Measurements from ENCODE around the gene CCNL2.
"Not testable (repeated sequence)": the region's sequence is repeated elsewhere in the genome, so short reads cannot be mapped to it uniquely, and the experiment has no call there.

The CCNL2 gene

GRCh38 chr1:1402072-1402900, 3.2 kb upstream of the CCNL2 start:
- FAIRE-seq (no peak), DNase-seq (ENCODE audit: extremely low spot score, insufficient read length, low read depth) (no peak)

- DNase-seq (ENCODE audit: extremely low spot score, insufficient read length, low read depth) (no peak), FAIRE-seq (no peak)
These were observed 2.4 kb upstream of the CCNL2 start for GRCh38 chr1:1401457-1402010.

GRCh38 chr1:1400576-1401456, 1.7 kb upstream of the CCNL2 start:
- FAIRE-seq = no peak
- DNase-seq (ENCODE audit: extremely low spot score, insufficient read length, low read depth) = no peak

GRCh38 chr1:1399872-1400575, 889 bp upstream of the CCNL2 start:
- DNase-seq (ENCODE audit: extremely low spot score, insufficient read length, low read depth) (no peak), FAIRE-seq (no peak)

- FAIRE-seq (no peak), DNase-seq (ENCODE audit: extremely low spot score, insufficient read length, low read depth) (no peak)
These were observed 403 bp downstream of the CCNL2 start for GRCh38 chr1:1398677-1399186.

- no peak for DNase-seq (ENCODE audit: extremely low spot score, insufficient read length, low read depth)
- FAIRE-seq = no peak
These were observed 1.2 kb downstream of the CCNL2 start for GRCh38 chr1:1397839-1398523.

GRCh38 chr1:1395166-1395565, 4.0 kb downstream of the CCNL2 start:
- FAIRE-seq = no peak
- DNase-seq (ENCODE audit: extremely low spot score, insufficient read length, low read depth) = no peak

- no peak for FAIRE-seq
- no peak for DNase-seq (ENCODE audit: extremely low spot score, insufficient read length, low read depth)
These were observed 5.0 kb downstream of the CCNL2 start for GRCh38 chr1:1394116-1394515.

- DNase-seq (ENCODE audit: extremely low spot score, insufficient read length, low read depth) = no peak
- no peak for FAIRE-seq
These were observed 5.7 kb downstream of the CCNL2 start for GRCh38 chr1:1393428-1393827.

- FAIRE-seq = no peak
- no peak for DNase-seq (ENCODE audit: extremely low spot score, insufficient read length, low read depth)
These were observed 6.1 kb downstream of the CCNL2 start for GRCh38 chr1:1393014-1393413.

- DNase-seq (ENCODE audit: extremely low spot score, insufficient read length, low read depth) (no peak), FAIRE-seq (no peak)
These were observed 7.9 kb downstream of the CCNL2 start for GRCh38 chr1:1391225-1391624.

GRCh38 chr1:1390675-1391074, 8.5 kb downstream of the CCNL2 start:
- DNase-seq (ENCODE audit: extremely low spot score, insufficient read length, low read depth) (no peak), FAIRE-seq (no peak)

- DNase-seq (ENCODE audit: extremely low spot score, insufficient read length, low read depth) (no peak), FAIRE-seq (no peak)
These were observed 11.1 kb downstream of the CCNL2 start for GRCh38 chr1:1388078-1388472.

- DNase-seq (ENCODE audit: extremely low spot score, insufficient read length, low read depth) (no peak), FAIRE-seq (no peak)
These were observed 11.7 kb downstream of the CCNL2 start for GRCh38 chr1:1387098-1388077.

GRCh38 chr1:1385931-1386330, 13.2 kb downstream of the CCNL2 start:
- DNase-seq (ENCODE audit: extremely low spot score, insufficient read length, low read depth) (no peak), FAIRE-seq (no peak)

GRCh38 chr1:1385339-1385738, 13.8 kb downstream of the CCNL2 start:
- not testable (repeated sequence) for DNase-seq (ENCODE audit: extremely low spot score, insufficient read length, low read depth); FAIRE-seq

GRCh38 chr1:1381294-1381693, 17.8 kb downstream of the CCNL2 start:
- no peak for FAIRE-seq
- no peak for DNase-seq (ENCODE audit: extremely low spot score, insufficient read length, low read depth)

GRCh38 chr1:1380860-1381259, 18.3 kb downstream of the CCNL2 start:
- FAIRE-seq (no peak), DNase-seq (ENCODE audit: extremely low spot score, insufficient read length, low read depth) (no peak)

Measured in GM18507 (cell line).